ENCODE data around the gene CHCHD3.

CHCHD3 gene

DNA sequence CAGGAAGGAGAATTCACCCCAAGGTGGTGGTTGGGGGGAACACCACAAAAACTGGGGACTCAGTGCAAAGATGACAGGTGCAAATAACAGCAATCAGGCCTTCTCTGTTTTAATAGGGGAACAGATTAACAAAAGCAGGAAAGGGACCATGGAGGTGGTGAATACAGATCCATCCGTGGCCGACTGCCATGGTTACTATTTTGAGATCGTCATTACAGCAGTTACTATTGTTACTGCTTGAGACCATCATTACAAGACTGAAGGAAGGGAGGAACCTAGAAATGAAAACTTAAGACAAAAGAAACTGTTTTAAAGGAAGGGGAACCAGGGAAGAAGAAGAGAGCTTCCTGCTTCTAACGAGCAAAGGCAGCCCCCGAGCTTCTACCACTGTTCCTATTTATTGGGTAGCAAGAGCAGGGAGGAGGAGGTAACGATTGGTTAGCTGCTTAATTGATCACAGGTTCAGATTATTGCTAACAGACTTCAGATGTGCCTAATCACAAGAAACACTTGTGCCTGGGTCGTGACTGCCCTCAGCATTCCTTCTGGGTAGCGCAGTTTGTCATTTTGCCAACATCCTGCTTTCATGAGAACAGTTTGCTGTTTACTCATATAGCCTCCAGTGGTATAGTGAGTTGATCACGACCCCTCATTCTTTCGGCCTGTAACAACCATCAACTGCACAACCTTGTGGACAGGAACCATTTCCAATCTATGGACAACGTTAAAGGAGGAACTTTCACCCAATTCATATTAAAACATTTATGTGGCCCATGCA is 216.3 kb downstream of the CHCHD3 start:
- DNase-seq: no peak

- no peak for DNase-seq
Observed at GRCh38 chr7:132861940-132862554, 219.8 kb downstream of the CHCHD3 start.

GRCh38 chr7:132861424-132861823 is 220.5 kb downstream of the CHCHD3 start:
- DNase-seq: no peak

- no peak for DNase-seq
Observed at GRCh38 chr7:132859199-132859598, 222.7 kb downstream of the CHCHD3 start.

- no peak for DNase-seq
Observed at GRCh38 chr7:132858760-132859159, 223.1 kb downstream of the CHCHD3 start.

- no peak for DNase-seq
Observed at GRCh38 chr7:132858251-132858650, 223.6 kb downstream of the CHCHD3 start.

DNA sequence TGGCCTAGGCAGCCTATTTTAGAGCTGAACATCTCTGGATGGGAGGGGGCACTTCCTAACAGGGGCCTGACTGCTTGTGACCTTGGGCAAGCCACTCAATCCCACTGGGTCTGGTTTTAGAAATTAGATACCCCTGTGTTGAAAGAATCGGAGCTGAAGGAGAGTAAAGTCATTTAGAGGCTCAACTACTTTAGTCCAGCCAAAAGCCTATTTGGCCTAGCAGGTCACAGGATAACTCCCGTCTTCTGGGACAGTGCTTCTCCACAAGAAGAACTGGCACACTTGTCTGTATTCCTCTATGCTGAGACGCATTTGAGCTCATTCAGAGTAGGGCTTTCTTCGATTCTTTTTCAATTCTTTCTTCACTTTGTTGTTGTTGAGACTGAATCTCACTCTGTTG is 224.2 kb downstream of the CHCHD3 start:
- no peak for DNase-seq

GRCh38 chr7:132857031-132857430 is 224.9 kb downstream of the CHCHD3 start:
- no peak for DNase-seq

DNA sequence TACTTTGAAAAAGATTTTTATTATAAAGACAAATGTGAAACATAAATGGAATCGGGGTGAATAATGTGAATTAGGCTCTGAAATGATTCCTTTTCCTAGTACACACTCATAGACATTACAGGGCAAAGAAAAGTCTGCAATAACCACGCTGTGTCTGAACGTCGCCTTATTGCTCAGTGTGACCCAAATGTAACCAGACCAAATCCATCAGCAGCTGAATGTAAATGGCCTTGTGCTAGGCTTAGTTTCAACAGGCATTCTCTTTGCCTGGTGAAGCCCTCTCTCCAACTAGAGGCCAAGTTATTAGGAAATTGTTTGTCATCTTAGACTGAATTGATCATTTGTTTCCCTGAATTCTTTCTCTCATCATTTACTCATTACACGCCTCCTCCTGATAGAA is 225.5 kb downstream of the CHCHD3 start:
- DNase-seq: peak in 1 of 56 donors; percentile 4

- no peak for DNase-seq
Observed at GRCh38 chr7:132855901-132856300, 226.0 kb downstream of the CHCHD3 start.

DNA sequence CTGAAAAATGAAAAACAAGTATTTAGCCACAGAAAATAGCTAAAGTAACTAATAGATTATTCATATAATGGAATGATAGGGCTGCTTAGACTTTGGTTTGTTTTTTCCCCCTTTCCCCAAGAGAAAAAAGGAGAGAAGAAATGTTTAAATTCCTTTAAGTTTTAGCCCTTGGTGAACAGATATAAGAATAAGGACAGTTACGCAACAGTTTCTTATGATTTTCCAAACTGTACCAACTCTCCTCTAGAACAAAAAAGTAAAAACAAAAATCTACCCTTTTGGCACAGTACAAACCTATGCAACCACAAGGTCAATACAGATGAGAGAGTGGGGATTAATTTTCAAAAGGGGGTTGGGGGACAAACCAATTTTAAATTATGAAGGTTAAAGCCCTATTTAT is 227.7 kb downstream of the CHCHD3 start:
- no peak for DNase-seq

GRCh38 chr7:132847376-132847775 is 234.5 kb downstream of the CHCHD3 start:
- no peak for DNase-seq

GRCh38 chr7:132846086-132846485 is 235.8 kb downstream of the CHCHD3 start:
- no peak for DNase-seq

GRCh38 chr7:132842478-132842877 is 239.4 kb downstream of the CHCHD3 start:
- no peak for DNase-seq

- DNase-seq: no peak
Observed at GRCh38 chr7:132840199-132840598, 241.7 kb downstream of the CHCHD3 start.

GRCh38 chr7:132838313-132838712 is 243.6 kb downstream of the CHCHD3 start:
- no peak for DNase-seq

GRCh38 chr7:132837529-132837928 is 244.4 kb downstream of the CHCHD3 start:
- DNase-seq: no peak

GRCh38 chr7:132836746-132837145 is 245.1 kb downstream of the CHCHD3 start:
- DNase-seq: no peak

DNA sequence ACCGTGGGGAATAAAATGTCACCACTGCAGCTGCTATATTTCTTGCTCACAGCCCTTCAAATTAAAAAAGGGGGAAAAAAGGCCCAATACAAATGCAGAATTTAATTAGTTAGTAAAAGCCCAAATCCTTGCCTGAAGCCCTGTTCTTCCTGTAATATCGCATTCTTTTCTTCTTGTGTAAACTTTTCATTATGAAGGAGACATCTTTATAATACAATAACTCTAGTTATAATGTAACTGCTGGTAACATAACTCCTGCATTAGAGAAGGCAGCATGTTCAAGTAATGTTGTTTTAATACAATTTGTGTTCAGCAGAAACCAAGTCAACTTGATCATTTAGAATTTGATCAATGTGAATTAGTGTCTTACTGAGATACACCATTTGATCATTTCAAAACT is 250.9 kb downstream of the CHCHD3 start:
- DNase-seq: no peak

DNA sequence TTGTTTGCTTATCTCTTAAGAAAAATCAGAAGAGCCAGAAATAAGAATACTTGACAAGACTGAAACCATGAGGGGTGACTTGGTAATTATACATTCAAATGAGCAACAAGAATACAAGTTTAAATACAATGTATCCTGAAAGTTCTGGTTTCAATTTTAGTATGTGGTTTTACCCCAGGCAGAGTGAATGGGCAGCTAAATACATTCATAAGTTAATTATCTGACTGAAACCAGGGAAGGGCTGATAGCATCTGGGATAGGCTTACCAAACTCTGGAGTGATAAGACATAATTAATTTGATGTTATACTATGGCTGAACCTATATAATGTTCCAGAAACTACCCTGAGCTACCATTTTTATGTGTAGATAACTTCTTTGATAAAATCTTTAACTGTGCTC is 253.4 kb downstream of the CHCHD3 start:
- no peak for DNase-seq

DNA sequence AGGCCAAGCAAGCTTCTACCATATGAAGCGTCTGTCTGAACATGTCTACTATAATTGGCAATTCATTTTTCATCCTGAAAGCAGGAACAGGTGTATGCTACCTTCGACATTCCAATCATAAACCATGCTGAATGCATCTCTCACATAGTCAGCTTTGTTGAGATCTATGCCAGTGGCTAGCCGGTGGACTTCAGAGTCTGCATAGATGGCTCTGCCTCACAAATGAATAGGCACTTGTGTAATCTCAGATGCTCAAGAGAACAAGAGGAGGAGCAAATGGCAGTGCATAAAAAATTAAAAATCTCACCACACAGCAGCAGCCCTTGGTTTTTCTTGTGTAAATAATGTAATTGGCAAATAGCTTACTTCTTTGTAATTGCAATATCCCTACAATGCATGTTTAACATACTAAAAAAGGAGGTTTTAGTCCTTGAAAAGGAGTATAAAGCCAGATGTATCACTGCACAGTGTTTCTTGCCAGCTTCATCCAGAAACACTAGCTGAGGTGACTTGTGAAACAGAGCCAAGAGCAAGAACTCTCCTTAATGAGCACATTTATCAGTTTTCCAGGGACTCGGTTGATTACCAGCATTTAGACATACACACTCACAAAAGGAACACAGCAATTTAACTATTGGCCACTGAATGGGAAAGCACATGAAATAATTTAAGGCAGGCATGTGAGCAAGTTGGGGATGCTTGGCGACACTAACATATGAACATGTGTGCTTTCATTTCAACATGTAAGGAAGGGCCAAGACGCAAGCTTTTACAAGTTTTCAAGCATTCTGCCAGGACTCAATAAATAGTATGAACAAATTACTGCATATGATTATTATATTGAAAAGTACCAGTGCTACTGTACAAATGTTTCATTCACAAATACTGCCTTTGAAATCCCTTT is 255.7 kb downstream of the CHCHD3 start:
- DNase-seq: peak in 22 of 56 donors; percentile 1 to 34 (median 9)

DNA sequence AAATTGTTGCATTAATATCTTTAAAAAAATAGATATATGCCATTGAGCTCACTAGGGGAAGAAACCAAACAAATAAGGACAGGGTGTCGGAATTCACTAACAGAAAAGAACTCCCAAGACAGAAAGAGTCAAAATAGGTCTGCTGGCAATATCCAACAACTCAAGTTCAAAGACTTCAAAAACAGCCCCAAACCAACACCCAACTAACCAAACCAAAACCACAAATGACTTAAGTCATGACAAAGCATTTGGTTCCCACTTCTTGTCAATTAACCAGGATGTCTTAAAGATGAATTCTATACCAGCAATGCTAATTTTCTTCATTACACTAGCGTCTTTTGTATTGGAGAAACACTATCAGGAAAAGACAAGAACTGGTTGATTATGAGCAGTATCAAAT is 256.7 kb downstream of the CHCHD3 start:
- no peak for DNase-seq

All from nucleus accumbens (tissue), 56 donors.